AG09319 (cell line): ENCODE data around the gene HOXB9.

Source experiments
- DNase-seq: peaks from one replicate; pipeline ENCODE4 v3.0.0-alpha.2; 2010; ENCODE audit warnings: low read depth; ENCODE audit errors: extremely low read depth
- TF ChIP-seq, protein P1 (sequence below): IDR thresholded peaks from 2 replicates; pipeline ENCODE4 v1.5.1; 2011; ENCODE audit warnings: low read depth, mild to moderate bottlenecking, inconsistent platforms, low read length, moderate library complexity

HOXB9 gene

DNA sequence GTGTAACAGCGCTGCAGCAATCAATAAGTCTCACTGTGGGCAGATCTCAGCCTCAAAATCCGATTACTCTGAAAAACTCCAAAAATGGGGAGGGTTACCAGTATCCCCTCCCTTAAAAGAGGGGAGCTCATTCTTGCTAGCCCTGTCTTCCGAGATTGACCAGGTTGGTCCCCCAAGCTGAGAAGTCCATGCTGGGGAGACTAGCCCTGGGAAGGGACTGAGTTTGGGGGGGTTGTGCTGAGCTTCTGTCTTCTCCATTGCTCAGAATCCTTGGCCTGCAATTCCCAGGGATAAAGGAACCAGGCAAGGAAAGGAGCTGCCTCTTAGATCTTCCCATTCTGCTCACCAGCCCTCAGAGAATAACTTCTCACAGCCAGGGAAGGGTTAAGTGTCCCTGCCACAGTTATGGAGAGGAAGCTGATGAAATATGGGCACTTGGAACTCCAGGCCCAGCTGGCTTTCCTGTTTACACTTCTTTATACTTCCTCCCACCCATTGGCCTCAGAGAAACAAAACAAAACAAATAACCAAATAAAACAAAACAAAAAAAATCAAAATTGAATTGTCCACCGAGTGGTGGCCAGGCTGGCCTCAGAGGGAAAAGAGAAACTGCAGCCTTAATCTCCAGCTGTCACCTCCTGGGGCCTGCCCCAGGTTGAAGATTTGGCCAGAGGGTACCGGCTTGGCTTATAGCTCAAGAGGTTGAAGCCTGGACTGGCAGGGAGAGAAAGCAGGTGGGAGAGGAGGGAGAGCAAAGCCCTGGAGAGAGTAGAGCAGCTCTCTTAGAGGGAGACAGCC lies 38.7 kb downstream of the HOXB9 start:
- DNase-seq, result no peak
- TF ChIP-seq, protein P1, sequence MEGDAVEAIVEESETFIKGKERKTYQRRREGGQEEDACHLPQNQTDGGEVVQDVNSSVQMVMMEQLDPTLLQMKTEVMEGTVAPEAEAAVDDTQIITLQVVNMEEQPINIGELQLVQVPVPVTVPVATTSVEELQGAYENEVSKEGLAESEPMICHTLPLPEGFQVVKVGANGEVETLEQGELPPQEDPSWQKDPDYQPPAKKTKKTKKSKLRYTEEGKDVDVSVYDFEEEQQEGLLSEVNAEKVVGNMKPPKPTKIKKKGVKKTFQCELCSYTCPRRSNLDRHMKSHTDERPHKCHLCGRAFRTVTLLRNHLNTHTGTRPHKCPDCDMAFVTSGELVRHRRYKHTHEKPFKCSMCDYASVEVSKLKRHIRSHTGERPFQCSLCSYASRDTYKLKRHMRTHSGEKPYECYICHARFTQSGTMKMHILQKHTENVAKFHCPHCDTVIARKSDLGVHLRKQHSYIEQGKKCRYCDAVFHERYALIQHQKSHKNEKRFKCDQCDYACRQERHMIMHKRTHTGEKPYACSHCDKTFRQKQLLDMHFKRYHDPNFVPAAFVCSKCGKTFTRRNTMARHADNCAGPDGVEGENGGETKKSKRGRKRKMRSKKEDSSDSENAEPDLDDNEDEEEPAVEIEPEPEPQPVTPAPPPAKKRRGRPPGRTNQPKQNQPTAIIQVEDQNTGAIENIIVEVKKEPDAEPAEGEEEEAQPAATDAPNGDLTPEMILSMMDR, result no peak

DNA sequence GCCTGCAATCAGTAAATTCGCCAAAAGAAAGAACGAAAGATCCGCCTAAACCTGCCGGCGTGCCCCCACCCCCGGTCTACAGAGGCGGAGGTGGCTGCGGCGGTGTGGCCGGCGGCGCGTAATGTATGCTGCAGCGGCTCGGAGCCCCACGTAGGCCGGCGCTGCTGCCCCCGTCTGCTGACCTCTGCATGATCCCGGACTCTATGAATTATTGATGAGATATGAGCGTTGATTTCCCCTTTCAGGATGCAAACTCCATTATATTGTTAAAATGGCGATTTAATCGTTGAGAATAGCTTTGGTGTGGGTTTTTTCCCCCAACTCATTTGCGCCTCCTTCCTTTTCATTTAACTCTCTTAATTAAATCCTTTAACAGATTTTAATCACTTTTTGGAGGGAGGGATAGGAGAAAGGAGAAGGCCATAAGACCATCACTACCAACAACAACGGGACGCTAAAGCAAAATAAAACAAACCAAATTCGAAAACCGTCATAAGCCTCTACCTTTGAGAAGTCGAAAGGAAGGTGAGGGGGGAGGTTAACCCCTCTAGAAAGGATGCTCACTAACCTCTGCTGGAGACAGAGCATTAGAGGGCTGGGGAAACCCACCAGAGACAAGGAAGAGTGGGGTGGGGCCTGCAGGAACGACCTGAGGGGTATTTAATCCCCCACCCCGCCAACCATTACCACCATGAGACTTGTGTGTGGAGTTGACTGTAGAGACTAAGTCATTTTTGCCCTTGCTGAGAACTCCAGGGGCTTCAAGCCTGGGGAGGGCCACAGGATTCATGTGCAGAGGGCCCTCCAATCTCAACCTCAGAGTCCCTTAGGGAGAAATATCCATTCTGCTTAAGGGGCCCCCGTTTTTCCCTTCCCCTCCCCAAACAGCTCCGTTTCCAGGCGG lies 39.6 kb downstream of the HOXB9 start:
- DNase-seq, result no peak
- TF ChIP-seq, protein P1, result no peak

DNA sequence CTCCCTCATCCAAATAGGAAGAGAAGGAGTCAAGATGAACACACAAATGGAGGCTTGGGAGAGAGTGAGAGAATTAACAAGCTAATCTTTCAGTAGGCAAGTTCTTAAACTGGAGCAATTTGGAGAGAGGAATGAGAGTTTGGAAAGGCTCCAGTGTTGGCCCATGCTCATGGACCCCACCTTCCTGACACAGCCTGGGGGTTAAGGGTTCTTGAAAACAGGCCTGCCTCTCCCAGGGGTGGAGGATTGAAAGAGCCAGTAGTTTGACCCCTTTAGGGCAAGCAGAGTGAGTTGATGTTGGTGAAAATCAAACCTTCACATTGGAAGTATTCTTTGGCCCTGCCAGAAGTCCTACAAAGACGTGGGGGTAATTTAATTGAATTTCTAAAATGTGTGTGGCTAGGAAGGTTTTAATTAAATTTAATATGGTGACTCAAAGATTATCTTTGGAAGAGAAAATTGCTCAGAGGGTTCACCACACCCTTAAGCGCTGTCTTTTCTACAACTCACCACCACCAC lies 41.9 kb downstream of the HOXB9 start:
- TF ChIP-seq, protein P1, result no peak
- DNase-seq, result no peak

DNA sequence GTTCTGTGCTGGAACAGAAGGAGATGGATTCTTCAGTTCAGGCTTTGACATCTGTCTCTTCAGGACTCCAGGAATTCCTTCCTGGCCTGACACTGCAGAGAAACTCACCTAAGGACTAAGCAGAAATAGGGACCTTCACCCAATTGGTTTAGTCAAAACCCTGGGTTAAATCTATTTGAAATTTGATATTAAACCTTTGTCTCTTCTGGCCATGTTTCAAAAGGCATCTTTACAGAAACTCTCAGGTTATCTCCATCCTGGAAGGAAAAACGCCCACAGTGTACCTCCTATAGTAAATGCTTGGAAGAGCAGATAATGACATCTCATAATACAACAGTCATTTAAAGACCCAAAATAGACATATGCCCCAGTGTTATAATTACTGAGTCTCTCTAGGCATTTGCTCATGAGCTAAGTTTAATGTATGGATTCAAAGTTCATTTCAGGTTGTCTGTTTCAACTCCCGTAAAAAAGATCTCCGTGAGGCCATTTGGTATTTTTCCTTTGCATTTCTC lies 42.4 kb downstream of the HOXB9 start:
- TF ChIP-seq, protein P1, result no peak

DNA sequence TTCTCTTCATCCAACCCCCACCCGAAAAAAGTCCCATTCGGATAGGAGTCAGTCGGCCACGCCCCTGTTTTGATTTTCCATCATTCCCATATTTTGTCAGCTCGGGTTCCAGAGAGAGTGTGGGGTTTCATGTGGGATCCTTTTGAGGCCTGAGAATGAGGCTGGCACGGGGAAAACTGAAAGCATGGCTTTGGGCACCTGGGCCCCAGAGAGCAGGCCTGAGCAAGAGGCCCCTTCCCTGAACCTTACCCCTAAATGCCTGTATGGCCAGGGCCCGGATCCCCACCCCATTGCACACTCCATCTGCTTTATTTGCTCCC lies 43.4 kb downstream of the HOXB9 start:
- TF ChIP-seq, protein P1, result no peak
- no peak for DNase-seq

More for the DNA sequence above, 42.4 kb downstream of the HOXB9 start:
- DNase-seq, result no peak

DNA sequence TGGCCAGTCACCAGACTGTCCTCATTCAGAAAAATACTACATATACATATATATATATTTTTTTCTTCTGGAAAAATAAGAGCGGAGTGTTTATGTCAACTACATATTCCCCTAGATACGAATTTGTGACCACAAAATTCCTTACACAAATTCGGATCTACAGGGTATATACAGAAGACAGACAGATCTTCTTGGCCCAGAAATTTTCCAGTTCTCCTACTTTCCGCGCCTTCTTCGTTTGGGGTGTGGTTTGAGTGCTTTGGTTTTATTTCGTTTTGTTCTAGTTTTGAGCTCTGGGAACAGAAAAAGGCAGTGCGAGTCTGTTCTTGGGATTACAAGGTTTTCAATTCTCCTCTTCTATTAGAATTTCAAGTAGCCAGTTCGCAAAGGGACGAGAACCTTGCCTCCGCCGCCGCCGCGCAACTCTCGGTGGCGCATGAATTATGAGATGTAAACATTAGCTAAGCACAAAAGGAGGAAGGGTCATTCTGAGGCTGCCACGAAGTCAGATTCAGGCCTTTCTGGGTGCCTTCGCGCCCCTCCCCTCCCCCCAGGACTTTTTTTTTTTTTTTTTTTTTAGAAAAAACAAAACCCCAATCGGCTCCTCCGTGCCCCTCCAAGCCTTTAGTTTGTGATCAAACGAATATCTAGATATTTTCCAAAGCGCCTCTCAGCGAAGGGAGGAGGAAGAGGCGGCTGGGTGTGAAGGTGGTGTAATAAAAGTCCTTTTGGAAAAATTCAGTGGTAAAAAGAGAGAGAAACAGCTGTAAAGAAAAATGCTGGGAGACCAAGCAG lies 46.2 kb downstream of the HOXB9 start:
- no peak for DNase-seq
- TF ChIP-seq, protein P1, result no peak
